IPS DF 19.7 (cell line): ENCODE data around the gene ZIC2.
"Not testable (repeated sequence)": the region's sequence is repeated elsewhere in the genome, so short reads cannot be mapped to it uniquely, and the experiment has no call there.

Experiments
- DNase-seq: peaks from one replicate; pipeline ENCODE4 v3.0.0-alpha.2; 2013; ENCODE audit warnings: low read depth, low spot score

Gene ZIC2

DNA sequence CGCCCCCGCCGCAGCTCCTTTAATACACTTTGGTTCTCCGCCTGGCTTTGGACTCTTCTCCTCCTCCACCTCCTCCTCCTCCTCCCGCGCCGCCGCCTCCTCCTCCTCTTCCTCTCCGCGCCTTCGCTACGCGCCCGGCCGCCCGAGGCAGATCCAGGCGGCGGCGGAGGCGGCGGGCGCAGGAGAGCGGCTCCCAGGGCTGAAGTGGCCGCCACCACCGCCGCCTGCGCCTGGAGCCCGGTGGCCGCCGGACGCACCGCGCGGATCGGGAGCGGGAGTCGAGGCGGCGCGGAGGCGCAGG lies at the start of gene ZIC2:
ZIC2 (plus strand) TSS at position 50 of the 301 bp plus-strand sequence. CDS start 281 bp downstream, outside the sequence.
- DNase-seq: no peak

DNA sequence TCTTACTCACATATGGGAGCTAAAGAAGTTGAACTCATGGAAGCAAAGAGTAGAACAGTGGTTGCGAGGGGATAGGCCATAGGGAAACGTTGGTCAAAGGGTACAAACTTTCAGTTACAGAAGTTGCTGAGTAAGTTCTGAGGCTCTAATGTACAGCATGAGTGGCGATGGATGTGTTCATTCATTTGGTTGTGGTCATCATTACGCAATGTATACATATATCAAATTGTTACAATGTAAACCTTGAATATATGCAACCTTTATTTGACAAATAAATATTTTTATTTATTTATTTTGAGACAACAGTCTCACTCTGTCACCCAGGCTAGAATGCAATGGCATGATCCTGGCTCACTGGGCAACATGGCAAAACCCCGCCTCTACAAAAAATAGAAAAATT lies 48.7 kb upstream of the ZIC2 start:
- DNase-seq: no peak

DNA sequence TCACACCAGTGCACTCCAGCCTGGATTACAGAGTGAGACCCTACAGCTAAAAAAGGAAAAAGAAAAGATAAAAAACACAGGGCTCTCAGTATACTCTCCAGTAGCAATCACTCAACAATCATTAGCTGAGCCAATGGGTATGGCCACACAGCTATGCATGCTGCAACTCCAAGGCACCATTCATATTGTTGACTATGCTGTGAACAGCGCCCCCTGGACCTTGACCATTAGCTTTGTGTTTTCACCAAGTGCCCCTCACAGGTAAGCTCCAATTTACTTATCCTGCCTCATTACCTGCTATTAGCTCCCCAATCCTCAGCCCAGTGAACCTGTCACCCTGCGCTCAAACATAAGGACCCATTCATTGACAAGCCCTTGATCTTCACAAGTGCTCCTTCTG lies 45.8 kb upstream of the ZIC2 start:
- no peak for DNase-seq

GRCh38 chr13:99938635-99939034 lies 42.9 kb upstream of the ZIC2 start:
- no peak for DNase-seq

GRCh38 chr13:99941086-99941485 lies 40.5 kb upstream of the ZIC2 start:
- no peak for DNase-seq

DNA sequence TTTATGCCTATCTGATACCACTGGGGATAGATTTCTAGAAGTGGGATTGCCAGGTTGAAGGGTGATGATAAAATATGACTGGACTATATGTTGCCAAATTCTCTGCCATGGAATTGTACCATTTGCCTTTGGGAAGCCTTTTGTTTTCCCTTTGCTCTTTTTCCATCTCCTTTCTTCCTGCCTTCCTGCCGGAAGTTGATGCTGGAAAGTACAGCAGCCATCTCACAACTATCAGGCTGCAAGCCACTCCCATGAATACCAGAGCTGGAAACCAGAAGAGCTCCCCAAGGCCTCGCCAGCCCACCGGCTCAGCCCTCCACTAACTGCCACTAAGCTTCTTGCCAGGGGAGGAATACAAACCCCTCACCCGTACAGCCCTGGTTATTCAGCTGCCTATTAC lies 39.7 kb upstream of the ZIC2 start:
- DNase-seq: no peak

DNA sequence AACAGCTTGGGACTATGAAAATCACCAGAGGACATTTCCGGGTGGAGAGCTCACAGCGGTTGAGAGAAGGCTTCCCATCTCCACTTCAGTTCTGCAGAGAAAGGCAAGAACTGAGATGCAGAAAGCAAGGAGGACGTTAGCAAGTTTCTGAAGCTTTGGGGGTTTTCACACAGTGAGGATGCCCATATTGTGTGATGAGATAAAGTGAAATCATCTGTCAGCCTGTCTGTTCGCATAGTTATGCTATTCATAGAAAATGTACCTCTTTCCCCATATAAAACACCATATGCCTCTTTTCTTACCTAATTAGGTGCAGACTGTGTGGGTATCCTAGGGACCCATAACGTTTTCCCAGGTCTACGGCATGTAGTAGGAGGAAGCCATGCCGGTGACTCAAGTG lies 37.5 kb upstream of the ZIC2 start:
- DNase-seq: no peak

DNA sequence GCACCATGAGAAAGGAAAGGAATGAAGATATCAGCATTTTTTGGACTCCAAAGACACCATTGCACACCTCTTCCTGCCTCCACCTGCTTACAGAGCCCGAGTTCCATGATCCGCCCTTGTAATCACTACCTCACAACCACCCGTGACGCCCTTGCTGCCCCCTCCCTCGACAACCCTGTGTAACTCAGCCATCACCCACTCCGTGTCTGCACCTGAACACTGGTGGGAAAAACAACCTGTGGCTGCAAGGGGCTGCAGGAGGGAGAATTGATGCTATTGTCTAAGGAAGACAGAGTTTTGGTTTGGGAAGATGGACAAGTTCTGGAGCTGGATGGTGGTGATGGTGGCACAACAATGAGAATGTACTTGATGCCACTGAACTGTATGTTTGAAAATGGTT lies 37.0 kb upstream of the ZIC2 start:
- no peak for DNase-seq

DNA sequence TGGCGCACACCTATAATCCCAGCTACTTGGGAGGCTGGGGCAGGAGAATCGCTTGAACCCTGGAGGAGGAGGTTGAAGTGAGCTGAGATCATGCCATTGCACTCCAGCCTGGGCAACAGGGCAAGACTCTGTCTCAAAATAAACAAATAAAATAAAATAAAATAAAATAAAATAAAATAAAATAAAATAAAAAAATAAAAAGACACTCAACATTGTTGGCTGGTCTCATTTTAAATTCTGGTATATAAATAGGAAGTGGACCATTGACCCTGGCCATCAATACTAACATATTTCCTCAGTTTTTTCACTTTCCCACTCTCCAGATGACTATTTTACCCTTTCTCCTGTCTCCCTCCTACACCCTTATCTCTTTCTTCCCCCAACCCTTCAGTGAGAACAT lies 36.1 kb upstream of the ZIC2 start:
- DNase-seq: not testable (repeated sequence)

DNA sequence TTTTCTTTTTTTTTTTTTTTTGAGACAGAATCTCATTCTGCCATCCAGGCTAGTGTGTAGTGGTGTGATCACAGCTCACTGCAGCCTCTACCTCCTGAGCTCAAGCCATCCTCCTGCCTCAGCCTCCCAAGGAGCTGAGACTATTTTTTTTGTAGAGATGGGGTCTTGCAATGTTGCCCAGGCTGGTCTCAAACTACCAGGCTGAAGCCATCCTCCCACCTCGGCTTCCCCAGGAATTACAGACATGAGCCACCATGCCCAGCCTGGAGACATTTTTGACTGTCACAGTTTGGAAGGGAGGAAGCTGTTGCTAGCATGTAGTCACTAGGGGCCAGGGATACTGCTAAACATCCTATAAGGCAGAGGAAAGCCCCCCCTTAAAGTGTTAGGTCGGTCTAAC lies 33.9 kb upstream of the ZIC2 start:
- no peak for DNase-seq

GRCh38 chr13:99948411-99948810 lies 33.2 kb upstream of the ZIC2 start:
- no peak for DNase-seq

DNA sequence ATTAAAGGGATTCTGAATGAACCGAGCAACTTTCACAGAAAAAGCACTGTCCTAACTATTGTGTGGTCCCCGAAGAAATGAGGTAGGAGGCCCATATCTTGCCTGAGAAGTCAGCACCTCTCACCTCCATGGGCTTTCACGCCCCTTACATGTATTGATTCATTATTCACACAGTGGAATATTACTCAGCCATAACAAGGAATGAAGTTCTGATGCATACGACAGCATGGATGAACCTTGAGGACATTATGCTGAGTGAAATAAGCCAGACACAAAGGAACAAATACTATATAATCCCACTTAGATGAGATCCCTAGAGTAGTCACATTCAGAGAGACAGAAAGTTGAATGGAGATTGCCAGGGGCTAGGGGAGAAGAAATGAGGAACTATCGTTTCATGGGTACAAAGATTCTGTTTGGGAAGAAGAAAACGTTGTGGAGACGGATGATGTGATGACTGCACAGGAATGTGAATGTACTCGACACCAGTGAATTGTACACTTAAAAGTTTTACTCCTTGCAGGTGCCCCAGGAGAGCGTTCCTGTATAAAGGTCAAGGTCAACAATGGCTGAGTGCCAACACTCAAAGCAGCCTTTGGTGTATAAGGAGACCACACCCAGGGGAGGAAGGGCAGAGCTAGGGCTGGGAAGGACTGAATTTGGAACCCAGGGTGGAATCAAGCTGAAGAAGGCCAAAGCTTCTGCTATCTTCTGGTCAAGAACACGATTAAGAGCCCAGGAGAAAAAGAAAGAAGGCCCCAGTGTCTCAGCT lies 32.5 kb upstream of the ZIC2 start:
- DNase-seq: no peak

DNA sequence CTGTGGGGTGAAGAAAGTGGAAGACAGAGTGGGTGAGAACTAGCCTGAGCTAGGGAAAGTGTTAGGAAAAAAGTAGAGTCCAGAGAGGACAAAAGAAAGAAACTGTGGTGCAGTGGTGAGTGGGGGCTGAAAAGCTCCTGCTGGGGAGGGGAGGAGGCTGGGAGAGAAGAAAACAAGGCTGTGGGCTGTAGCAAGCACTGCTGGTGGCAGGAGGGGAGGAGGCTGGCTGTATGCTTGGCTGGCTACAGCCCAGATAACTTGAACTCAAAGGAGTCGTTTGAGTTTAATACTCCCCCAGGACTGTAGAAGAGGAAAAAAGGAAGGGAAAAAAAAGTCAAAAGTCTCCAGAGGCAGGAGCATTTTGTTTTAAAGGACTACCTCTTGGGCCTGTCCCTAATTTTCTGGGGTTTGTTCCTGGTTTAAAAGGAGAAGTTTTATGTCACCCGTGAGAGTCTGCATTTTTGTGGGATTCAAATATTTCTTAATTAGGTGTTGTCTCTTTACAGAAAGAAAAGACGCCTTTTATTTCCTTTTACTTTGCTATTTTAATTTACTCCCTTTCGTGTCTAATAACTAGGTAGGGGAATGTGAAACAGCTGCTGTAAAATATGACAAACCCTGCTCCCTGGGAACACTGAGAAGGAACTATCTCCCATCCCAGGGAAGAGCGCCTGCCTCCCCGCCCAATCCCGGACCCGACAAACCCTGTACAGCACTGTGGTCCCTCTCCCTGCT lies 31.7 kb upstream of the ZIC2 start:
- no peak for DNase-seq

- DNase-seq: not testable (repeated sequence)
Measured at GRCh38 chr13:99951666-99952065, 29.9 kb upstream of the ZIC2 start.

- DNase-seq: no peak
Measured at GRCh38 chr13:99953138-99953755, 28.3 kb upstream of the ZIC2 start.

- no peak for DNase-seq
Measured at GRCh38 chr13:99955107-99955746, 26.4 kb upstream of the ZIC2 start.

- DNase-seq: no peak
Measured at GRCh38 chr13:99955747-99956472, 25.7 kb upstream of the ZIC2 start.

DNA sequence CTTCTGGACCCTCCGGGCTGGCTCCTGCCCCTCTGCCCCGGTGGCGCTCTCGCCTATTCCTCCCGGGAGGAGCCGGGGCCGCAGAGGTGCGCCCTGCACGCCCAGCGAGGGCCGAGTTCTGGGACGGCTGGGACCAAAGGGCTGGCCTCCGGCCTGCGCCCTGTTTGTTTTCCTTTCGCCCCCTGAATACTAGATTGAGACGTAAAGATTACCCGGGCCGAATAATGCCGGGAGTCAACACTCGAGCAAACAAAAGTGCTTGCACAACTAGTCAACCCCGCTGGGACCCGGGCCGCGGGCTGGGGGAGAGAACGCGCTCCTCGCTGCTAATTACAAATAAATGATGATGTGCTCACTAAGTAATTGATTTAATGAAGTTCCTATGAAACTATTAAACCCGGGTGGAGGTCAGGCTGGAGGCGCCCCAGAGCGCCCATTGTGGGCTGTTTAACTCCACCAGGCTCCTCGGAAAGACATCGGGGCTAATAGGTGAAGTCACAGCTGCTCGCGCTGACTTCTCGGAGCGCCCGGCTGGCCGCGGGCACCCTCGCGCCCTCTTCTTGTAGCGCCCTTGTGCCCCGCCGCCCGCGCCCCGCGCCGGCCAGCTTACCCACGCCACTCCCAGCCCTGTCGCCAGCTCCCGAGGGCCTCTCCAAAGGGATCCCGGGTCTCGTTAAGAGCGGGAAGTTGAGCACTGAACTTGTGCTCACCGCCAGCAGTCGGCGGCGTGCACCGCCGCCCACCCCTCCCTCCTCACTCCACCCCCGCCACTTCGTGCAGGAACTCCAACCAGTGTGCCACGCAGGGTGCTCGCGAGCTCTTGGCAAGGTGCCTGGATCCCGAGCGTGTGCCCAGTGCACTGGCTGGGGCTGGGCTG lies 24.9 kb upstream of the ZIC2 start:
- no peak for DNase-seq

DNA sequence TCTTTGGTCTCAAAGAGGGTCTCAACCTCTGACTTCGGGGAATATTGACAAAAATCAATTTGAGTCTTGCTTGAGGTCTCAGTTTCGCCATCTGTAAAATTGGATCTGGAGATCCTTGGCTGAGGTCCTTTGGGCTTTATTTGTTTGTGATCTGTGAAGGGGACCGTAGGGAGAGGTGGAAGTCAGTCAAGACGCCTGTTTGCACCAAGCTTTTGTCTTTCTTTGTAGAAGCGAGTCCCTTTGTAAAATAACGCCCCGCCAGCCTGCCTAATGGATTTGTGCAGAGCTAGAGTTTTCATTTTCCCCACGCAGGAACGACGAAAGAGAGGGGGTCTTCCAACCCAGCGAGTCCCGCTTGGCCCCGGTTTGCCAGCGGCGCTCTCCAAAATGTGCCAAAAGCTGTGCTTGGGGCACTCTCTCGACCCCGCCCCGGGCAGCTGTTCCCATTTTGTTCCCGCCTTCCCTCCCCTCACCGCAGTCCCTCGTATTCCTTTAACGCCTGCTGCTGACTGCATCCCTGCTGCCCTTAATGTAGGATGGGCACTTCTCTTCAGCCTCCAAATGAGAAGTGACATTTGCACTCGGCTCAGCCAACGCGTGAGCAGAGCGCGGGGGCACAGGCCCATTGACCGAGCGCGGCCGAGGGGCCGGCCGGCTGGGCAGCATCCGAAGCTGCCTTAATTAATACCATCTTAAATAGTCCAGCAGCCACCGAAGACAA lies 23.0 kb upstream of the ZIC2 start:
- no peak for DNase-seq

DNA sequence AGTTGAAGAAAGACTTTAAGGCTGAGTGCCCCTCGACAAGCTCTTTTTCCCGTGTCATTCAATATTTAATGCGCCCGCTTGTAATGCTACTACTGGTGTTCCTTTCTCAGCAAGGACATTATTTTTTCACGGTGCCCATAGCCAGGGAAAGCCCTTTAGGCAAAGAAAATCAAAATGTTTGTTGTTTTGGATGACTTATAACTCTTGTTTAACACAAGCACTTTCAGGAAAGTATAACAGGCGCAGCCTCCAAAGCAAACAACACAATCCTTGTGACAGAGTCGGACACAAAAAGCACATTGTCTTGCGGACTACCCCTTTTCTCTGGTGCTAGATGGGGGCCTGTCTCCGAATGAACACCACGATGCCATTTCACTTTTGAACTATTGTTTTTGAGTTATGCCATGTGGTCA lies 22.5 kb upstream of the ZIC2 start:
- DNase-seq: no peak
